ENCODE measurements around the gene RASAL2. TPM values are rescaled to one million over a fixed set of nuclear protein-coding genes. Genes with fewer than 3 reads are reported as not detected.

Gene RASAL2
- polyA plus RNA-seq (2011; rRNA removed): 27.5 and 27.7 TPM in 2 replicates
- 39.2 and 47.9 TPM in 2 replicates for polyA minus RNA-seq (2011; rRNA and poly(A)+ RNA removed)

DNA sequence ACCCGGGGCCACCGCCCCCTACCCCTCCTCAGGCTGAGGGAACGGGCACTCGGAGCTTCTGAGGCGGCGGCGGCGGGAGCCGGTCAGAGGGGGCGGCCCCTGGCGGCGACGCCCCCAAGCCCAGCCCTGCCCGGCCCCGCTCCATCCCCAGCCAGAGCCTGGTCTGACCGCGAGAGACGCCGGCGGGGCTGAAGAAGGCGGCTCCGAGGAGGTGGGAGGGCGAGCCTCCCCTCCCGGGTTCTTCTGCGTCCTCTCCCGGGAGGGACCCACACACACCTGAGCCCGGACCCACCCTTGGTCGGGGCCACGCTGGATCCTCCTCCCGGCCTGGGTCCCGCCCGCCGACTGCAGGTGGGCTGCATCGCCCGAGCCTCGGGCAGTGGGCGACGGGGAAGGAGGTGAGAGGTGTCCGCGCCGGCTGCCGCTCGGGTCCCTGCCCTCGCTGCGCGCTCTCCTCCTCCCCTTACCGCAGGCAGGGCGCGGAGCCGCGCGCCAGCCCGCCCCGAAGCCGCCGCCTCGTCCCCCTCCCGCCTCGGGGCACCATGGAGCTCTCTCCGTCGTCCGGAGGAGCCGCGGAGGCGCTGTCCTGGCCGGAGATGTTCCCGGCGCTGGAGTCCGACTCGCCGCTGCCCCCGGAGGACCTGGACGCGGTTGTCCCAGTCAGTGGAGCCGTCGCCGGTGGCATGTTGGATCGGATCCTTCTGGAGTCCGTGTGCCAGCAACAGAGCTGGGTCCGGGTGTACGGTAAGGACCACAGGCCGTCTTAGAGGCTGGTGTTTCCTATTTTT lies at the start of gene RASAL2:
Gene RASAL2, plus strand, starts transcription at position 154 of the 788 bp plus-strand sequence. Its CDS starts 389 bp downstream, at position 543.
- Histone ChIP-seq H3K36me3 (ENCODE audit: control insufficient read depth, insufficient read depth, low read length) (no peaks in the 10 kb centered on the region), H3K27me3 (ENCODE audit: control insufficient read depth, insufficient read depth, low read length) (no peaks in the 10 kb centered on the region), H3K4me3 (ENCODE audit: low read depth, low read length) (peak within 1 kb of the TSS; percentile 98)
- no peak for DNase-seq (ENCODE audit: low read depth)
- ChIA-PET CTCF (interaction anchor here (0.7 to 3.9 kb wide), 9 partner anchors 12 to 206 kb away, joined by 3 to 15 read pairs (median 3); no protein-coding TSS in a partner anchor), POLR2A (interaction anchor here (0.6 kb wide), 2 partner anchors 68 to 142 kb away, joined by 4 to 5 read pairs; no protein-coding TSS in a partner anchor)
- TF ChIP-seq CTCF (IDR thresholded peaks at IDR 0.05; ENCODE audit: insufficient read depth, low read depth, low read length): peak; percentile 48

DNA sequence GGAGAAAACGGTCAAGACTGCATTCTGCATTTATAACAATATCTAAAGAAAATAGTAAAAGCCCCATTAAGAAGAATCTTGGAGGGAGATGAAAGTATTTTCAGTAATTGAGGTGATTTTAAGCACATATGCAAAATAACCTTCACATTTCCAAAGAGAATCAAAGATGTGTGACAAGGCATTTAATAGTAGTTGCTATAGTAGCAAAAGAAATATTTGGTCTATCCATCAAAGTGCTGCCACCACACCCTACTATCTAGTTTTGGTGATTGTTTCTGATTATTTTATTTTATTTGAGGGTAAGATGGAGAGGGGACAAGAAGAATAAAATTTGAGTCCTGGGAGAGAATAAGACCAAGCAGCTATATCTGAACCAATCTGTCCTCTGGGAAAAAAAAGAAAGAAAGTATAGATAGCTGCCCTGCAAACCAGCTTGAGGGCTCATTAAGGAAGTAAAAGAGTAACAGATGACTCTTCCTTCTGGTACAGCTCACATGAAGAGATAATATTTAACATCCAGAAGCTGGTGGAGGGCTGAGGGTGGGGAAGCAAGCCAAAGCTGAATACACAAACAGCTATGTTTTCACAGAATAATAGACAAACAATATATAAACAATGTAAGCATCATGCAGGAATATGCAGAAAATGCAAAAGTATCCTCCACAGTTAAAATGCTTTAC lies 47.2 kb upstream of the RASAL2 start:
- Histone ChIP-seq H3K4me3 (ENCODE audit: low read depth, low read length) (no peak overlapping the region), H3K27me3 (ENCODE audit: control insufficient read depth, insufficient read depth, low read length) (no peaks in the 10 kb centered on the region), H3K36me3 (ENCODE audit: control insufficient read depth, insufficient read depth, low read length) (no peaks in the 10 kb centered on the region)
- DNase-seq (ENCODE audit: low read depth): no peak
- ChIA-PET CTCF (interaction anchor here (0.9 to 1.5 kb wide), 6 partner anchors 9 to 248 kb away, joined by 3 to 8 read pairs (median 4); no protein-coding TSS in a partner anchor), POLR2A (interaction anchor here (0.5 kb wide), 1 partner anchor 123 kb away, joined by 4 read pairs; no protein-coding TSS in a partner anchor)
- TF ChIP-seq CTCF (IDR thresholded peaks at IDR 0.05; ENCODE audit: insufficient read depth, low read depth, low read length): no peak

GRCh38 chr1:178047403-178048093 lies 46.4 kb upstream of the RASAL2 start:
- no peaks in the 10 kb centered on the region for H3K27me3 ChIP-seq (ENCODE audit: control insufficient read depth, insufficient read depth, low read length)
- ChIA-PET POLR2A (interaction anchor here (0.6 kb wide), 1 partner anchor 160 kb away, joined by 3 read pairs; no protein-coding TSS in a partner anchor), CTCF (interaction anchor here (0.9 to 1.5 kb wide), 6 partner anchors 9 to 247 kb away, joined by 3 to 8 read pairs (median 4); no protein-coding TSS in a partner anchor)
- TF ChIP-seq CTCF (IDR thresholded peaks at IDR 0.05; ENCODE audit: insufficient read depth, low read depth, low read length): no peak
- no peaks in the 10 kb centered on the region for H3K36me3 ChIP-seq (ENCODE audit: control insufficient read depth, insufficient read depth, low read length)
- no peak for DNase-seq (ENCODE audit: low read depth)
- no peak overlapping the region for H3K4me3 ChIP-seq (ENCODE audit: low read depth, low read length)

DNA sequence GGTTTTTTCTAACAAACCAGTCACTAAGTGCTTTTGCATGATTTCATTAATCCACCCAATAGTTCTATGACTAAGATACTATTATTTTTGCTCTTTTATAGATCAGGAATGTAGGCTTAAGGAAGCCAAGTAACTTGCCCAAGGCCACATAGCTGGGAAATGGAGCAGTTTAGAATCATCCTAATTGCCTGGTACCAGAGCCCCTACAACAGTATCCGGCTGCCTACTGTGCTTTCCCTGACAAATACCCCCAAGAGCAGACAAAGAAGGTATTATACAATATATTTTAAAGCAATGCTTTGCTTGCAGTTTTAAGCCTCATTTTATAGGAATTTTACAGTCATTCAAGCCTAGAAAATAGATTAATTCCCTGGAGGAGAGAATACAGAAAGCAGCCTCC lies 45.5 kb upstream of the RASAL2 start:
- no peak for DNase-seq (ENCODE audit: low read depth)
- TF ChIP-seq CTCF (IDR thresholded peaks at IDR 0.05; ENCODE audit: insufficient read depth, low read depth, low read length): no peak
- H3K36me3 ChIP-seq (ENCODE audit: control insufficient read depth, insufficient read depth, low read length): no peaks in the 10 kb centered on the region
- POLR2A ChIA-PET: no interaction called here
- no peaks in the 10 kb centered on the region for H3K27me3 ChIP-seq (ENCODE audit: control insufficient read depth, insufficient read depth, low read length)
- CTCF ChIA-PET: interaction anchor here (1.5 to 2.1 kb wide), 2 partner anchors 11 to 17 kb away, joined by 3 to 6 read pairs; no protein-coding TSS in a partner anchor
- no peak overlapping the region for H3K4me3 ChIP-seq (ENCODE audit: low read depth, low read length)
